Glomerular endothelial cell (primary cell): ENCODE data around the gene GPR18. TPM values are rescaled to one million over a fixed set of nuclear protein-coding genes. Genes with fewer than 3 reads are reported as not detected.
"Not testable (repeated sequence)": the region's sequence is repeated elsewhere in the genome, so short reads cannot be mapped to it uniquely, and the experiment has no call there.

Experiments used
- DNase-seq: peaks from one replicate; pipeline ENCODE4 v3.0.0-alpha.2; 2011; ENCODE audit warnings: low read depth, low spot score; ENCODE audit errors: extremely low read depth
- total RNA-seq: library from RNA; depleted of rRNA; stranded (reverse); fragments of >200 nt; gene quantifications from 2 replicates; pipeline ENCODE4 v1.2.3, GENCODE V29; 2015

Gene GPR18
- total RNA-seq, 1 donor from 2014 or later = not detected

DNA sequence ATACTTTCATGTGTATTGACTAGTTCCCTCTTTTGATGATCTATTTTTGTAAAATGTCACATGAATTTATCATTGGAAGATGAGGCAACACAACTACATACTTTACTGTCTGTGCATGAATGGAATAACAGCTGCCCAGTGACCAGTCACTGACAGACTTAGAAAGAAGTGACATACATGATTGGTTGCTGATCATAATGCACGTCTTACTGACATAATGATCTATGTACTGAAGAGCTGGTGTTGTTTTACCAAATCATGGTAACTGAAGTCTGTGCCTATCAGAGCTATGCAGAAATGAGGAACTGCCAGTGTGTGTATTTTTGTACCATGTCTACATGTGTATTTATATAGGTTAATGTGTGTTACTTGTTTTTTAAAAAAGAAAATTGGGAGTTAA, 26.5 kb downstream of the GPR18 start:
- no peak for DNase-seq

DNA sequence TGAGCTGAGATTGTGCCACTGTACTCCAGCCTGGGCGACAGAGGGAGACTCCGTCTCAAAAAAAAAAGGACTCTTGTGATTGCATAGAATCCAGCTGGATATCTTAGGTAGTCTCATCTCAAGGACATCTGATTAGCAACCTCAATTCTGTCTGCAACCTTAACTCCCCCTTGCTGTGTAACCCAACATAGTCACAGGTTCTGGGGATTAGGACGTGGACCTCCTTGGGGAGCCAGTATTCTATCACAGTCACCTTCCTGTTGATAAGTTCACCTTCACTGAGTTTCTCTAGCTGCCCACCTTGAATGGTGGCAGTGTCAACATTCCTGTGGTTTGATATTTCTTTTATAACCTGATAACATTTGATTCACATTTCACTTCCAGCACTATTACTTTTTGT, 27.2 kb downstream of the GPR18 start:
- DNase-seq = no peak

DNA sequence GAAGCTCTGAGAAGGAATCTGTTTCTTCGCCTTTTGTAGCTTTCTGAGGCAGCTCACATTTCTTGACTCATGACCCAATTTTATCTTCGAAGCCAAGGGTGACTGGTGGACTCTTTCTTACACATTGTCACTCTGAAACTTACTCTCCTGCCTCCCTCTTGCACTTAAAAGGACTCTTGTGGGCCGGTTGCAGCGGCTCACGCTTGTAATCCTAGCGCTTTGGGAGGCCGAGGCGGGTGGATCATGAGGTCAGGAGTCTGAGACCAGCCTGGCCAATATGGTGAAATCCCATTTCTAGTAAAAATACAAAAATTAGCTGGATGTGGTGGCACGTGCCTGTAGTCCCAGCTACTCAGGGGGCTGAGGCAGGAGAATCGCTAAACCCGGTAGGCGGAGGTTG, 27.6 kb downstream of the GPR18 start:
- DNase-seq = not testable (repeated sequence)

DNA sequence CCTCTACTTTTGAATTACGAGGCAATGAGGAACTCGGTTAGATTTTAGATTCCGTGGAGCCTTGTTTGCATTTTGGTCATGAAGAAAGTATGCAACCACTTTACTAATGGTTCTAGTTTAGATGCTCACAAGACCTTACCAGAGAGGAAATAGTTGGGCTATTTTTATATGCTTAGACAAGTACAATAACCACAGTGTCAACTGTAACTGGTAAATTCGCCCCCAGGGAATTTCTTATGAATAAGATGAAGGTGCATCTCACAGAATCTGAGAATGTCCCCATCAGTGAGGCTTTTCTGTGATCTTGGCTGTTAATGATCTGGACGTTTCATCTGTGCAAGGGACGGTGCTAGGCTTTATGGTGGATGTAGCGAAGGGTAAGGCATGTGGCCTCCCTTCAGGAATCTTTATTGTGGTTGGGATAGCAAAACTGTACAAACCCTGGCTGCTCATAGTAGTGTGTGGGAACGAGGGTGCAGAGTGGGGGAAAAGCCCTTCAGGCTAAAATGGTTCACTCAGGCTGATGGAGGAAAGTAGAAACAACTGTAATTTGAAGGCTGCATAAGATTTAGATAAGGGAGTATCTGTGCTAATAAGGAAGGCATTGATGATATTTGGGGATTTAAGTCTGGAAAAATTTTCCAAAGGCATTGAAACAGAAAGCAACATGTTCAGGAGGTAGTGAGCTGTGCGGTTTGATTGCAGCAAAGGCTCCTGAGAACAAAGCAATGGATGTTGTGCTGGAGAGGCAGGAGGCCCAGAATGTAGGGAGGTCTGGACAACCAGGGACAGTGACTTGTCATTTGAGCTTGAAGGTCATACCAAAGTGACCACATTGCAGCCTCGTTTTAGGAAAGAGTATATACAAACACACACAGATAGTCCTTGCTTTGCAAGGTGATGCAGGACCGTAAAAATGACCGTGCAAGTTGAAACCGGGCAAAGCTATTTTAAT, 29.2 kb downstream of the GPR18 start:
- no peak for DNase-seq

DNA sequence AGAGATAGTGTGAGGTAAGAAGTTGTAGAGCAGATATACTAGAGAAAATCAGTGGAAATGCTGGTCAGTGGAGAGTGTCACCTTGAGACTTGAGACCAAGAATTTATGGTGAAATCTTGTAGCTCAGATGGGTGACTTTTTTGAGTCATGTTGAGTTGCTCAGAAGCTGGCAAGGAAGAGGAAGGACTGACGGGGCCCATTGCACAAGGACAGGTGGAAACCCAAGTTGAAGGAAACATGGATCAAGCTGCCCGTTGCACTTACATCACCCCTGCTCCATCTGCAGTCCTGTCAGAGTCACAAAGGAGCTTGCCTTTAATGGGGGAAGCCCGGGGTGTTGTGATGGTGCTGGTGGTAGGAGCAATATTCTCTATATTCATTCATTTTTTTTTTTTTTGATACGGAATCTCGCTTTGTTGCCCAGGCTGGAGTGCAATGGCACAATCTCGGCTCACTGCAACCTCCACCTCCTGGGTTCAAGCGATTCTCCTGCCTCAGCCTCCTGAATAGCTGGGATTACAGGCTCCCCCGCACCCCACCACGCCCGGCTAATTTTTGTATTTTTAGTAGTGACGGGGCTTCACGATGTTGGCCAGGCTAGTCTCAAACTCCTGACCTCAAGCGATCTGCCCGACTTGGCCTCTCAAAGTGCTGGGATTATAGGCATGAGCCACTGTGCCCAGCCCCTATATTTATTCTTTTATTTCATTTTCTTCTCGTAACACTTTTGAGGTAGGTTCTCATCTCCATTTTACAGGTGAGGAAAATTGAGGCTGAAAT, 30.1 kb downstream of the GPR18 start:
- no peak for DNase-seq

DNA sequence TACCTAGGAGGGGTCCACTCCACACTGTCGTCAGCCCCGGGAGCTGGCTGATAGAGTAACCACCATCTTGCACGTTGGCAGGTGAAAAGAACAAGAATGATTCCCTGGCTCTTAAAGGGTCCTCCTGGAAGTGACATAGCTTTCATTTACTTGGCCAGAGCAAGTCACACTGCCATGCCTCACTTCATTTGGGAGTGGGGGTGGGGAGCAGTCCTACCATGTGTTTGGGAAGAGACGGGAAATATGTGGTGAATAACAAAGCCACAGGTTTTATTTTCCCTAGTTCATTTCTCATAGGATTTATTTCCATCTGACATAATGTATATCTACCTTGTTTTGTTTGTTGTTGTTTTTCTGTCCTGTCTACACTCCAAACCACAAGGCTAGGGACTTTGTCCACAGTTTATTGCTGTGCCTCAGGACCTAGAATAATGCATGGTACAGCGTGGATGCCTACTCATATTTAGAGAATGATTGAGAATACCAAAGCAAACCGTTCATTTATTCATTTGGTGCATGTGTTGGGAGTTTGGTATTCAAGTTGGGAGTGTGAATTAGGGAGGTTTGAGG, 30.8 kb downstream of the GPR18 start:
- no peak for DNase-seq

DNA sequence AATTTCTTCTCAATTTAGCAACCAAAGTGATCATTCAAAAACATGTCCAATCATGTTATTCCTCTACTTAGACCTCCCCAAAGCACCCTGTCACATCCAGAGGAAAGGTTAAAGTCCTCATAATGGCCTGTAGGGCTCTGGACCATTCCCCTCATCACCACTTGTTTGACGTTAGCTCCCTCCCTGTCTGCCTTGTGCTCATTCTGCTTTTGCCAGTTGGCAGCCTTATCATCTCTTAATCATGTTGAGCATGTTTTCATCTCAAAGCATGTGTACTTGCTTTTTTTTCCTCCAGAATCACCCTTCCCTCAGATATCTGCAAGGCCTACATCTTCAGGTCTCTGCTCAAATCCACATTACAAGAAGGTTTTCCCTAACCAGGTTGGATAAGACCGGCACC, 31.7 kb downstream of the GPR18 start:
- DNase-seq = no peak

DNA sequence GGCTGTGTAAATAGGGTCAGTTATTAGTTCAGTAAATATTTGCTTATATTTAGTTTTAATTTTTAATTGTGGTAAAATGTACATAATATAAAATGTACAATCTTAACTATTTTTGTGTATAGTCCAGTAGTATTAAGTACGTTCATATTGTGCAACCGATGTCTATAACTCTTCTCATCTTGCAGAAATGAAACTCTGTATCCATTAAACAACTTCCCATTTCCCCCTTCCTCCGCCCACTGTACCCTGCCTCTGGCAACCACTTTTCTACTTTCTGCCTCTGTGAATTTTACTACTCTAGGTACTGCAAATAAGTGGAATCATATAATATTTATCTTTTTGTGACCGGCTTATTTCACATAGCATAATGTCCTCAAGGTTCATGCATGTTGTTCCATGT, 33.1 kb downstream of the GPR18 start:
- DNase-seq = no peak

DNA sequence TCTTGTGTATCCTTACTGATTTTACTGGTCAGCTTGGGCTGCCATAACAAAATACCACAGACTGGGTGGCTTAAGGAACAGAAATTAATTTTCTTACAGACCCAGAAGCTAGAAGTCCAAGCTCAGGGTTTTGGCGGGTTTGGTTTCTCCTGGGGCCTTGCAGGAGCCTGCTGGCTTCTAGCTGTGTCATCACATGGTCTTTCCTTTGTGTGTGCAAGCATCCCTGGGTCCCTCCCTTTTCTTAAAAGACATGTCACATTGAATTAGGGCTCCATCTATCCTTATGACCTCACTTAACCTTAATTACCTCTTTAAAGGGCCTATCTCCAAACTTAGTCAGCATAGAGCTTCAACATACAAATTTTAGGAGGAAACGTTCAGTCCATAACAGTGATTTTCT, 34.2 kb downstream of the GPR18 start:
- no peak for DNase-seq

DNA sequence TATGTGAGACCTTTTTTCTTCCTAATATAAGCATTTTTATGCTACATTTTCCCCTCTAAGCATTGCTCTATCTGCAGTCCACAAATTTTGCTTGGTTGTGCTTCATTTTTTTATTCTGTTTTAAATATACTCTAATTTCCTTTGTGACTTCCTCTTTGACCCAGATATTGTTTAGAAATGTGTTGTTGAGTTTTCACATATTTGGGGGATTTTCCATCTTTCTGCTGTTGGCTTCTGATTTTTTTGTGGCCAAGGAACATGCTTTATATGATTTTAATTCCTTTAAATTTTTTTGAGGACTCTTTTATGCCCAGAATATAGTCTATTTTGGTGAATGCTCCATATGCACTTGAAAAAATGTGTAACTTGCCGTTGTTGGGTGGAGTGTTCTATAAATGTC, 34.6 kb downstream of the GPR18 start:
- no peak for DNase-seq

DNA sequence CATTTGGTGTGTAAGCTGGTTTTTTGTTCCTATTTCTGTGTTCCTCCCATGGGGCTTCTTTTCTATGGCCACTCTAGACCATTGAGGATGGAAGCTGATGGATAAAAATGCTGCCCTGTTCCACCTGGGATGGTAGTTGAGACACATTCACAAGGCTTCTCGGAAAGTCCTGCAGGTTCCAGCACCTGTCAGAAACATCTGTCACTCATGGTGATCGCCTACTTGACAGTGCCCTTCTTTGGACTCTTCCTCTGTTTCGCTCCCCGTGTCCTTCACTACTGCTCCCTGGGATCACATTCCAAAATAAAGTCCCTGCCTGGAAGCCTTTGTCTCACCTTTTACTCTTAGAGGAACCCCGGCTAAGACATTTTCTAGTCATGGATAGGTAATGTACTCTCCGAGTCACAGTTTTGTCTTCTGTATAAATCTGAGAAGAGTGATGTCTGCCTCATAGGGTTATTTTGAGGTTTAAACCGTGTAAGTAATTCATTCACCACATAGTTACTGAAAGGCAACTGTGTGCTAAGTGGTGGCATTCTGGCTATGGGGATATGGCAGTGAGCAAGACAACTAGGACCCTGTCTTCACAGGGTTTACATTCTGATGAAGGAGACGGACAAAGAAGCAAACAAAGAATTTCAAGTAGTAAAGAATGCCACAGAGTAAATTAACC, 36.5 kb downstream of the GPR18 start:
- DNase-seq = no peak

DNA sequence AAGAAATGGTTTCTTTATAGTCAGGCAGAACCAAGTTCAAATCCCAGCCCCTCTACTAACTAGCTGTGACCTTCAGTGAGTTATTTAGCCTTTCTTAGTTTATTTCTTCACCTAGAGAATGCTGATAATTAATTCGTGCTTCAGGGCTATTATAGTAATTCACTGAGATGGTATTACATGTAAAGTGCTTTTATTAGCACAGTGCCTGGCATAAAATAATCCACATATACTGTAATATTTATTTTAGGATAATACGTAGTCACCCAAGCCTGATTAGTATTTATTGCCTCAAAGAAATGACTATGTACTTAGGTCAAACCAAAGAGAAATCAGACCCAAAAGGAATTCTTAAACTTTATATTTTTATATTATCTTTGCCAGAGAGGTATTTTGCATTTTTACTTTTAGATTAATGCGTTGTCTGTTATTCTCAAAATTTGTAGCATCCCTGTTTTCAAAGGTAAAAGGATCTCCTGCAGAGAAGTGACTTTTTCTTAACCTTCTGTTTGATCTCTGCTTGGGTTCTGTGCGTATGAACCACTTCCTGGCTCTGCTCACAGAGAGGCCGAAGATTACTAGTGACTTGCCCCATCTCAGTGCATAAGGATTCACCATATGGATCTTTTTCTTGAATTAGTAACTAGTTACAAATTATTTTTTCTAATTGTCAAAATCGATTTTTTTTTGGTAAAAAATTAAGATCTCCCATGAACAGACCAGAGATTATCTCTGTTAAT, 37.8 kb downstream of the GPR18 start:
- no peak for DNase-seq

DNA sequence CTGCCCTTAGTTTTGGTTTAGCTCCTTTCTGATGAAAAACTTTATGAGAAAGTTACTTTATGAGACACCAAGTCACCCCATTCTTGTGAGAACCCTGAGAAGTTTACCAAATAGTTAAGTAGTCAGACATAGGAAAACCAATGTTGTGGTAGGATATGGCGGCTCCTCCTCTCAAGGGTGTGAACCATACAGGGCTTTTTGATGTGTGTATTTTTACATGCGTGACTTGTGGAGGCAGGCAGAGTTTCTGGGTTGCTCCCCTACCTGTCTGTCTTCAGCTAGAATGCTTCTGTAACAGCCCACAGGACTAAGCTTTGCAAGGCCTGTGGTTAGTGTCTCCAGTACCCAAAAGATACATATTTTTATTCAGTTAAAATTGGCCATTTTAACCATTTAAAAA, 39.2 kb downstream of the GPR18 start:
- DNase-seq = no peak

DNA sequence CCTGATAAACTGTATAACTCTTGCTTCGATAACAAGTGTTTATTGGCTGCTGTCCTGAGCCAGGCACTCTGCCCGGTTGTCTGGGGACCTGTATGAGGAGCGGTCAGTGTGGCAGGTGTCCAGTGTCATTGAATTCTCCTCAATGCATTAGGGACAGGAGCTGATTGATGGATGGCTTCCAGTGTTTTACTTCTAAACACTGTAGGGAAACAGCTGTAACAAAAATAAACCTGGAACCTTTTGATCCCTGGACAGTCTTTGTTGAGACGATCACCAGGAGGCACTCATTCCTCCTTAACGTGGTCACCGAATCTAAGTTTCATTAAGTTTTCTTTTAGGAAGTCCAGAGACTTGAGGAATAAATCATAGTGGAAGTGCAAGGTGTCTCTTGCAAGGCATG, 39.6 kb downstream of the GPR18 start:
- no peak for DNase-seq

DNA sequence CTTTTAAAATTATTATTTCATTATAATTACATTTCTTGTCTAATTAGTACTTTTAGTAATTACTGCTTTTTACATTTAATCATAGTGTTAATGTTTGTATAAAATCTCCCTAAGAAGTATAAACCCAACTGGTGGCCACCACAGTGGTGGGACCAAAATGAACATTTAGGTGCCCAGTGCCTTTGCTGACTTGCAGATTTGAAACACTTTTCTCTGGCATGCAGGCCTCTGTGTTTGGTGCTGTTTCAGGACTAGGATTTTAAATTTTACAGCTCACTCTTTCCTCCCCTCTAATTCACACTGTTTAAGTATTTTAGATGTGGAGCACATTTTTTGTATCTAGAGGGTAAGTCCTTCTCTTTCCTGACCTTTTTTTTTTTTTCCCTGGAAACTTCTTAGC, 40.1 kb downstream of the GPR18 start:
- DNase-seq = no peak

DNA sequence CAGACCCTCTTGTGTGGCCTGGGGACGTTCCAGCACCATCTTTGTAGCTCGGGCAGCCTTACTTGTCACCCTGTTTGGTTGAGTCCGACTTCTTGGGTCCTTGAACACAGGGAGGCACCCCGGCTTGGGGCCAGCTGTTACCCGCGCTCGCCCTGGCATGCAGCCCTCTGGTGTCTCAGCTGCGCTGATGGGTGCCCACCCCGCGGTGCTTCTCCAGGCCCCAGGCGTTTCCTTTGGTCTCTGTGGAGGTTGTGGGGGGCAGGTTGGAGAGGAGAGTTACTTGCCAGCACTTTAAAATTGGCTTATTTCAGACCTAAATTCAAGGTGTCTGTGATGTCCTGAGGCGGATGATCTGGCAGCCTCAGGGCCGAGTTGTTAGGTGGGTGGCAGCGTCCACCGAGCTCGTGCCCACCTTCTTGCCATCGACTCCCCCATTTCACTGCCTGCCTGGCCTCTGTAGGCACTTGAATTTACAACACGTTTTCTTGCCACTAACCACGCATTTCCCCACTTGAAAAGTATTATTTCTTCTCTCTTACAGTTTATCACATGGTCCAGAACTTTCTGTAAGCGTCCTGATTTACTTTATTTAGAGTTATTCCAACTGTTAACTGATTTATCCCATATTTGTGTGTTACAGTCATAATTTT, 40.6 kb downstream of the GPR18 start:
- no peak for DNase-seq

DNA sequence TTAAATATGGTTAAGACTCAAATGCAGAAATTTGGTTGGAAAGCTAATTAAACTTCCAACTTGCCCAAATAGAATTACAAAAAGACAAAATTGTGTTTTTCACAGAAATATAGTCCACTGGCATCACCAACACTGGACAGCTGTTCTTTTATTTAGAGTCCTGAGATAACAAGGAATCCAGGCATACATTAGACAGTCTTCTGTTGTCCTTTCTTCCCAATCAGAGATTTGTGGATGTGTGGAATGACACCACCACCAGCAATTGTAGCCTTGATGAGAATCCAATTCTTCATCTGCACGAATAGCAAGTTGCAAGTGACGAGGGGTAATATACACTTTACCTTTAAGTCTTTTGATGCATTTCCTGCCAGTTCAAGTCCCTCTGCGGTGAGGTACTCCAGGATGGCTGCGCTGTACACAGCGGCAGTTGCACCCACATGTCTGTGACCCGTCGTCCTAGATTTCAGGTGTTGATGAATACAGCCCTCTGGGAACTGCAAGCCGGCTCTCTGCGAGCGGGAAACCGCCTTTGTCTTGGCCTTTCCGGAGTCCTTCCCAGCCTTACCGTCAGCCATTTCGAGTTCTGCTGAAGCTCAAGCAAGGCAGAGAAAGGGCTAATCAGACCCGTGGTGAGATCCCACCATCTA, 42.9 kb downstream of the GPR18 start:
- DNase-seq = no peak

DNA sequence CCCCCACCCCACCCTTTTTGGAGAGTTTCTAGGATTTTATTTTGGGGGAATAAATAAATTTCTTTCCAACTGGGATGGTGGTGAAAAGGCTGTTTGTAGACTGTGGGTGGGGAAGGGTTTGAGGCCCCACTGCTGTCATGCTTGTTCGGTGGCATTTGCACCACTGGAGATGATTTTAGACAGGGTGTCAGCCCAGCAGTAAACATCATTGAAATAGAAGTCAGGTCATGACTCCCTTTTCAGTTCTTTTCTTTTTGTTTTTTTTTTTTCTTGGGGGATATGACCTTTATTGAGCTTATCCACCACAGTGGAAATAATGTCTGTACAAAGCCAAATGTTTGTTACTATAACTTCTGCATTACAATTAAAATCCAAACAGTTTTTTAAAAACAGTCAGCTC, 43.4 kb downstream of the GPR18 start:
- DNase-seq = no peak

DNA sequence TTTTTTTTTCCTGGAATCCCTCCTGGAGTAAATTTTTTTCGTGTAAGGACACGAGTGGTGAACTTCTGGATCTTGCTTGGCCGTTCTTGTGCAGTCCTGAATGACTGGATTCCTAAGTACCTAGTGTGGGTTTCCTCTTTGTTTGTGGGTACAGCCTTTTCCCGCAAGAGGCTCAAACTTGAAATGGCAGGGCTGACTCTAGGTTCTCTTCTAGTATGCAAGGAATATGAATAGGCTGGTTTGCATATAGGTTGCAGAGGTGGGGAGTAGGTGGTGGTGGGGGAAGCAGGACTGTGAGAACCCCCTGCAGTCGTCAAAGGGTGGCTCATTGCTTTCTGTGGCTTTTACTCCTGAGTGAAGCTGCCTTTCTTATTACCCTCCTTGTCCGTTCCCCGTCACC, 43.9 kb downstream of the GPR18 start:
- no peak for DNase-seq
